ENCODE data around the gene MYH9.

- TF ChIP-seq POLR2AphosphoS5 (IDR thresholded peaks at IDR 0.05; ENCODE audit: low read depth, low read length) (no peak), CTCF (IDR thresholded peaks at IDR 0.05) (no peak), REST (IDR thresholded peaks at IDR 0.05; ENCODE audit: insufficient read depth in 1 of 2, low read depth in 2 of 2, low read length in 1 of 2) (no peak), TCF7L2 (IDR thresholded peaks at IDR 0.05; ENCODE audit: low read depth, low read length) (no peak), SIN3A (IDR thresholded peaks at IDR 0.05; ENCODE audit: borderline replicate concordance, insufficient read depth, low read depth, low read length) (no peak)
These were observed 90.2 kb downstream of the MYH9 start for GRCh38 chr22:36297568-36297967.

Measured in Panc1 (cell line).